HCT116 (cell line): ENCODE measurements around the gene LRRC15. TPM values are rescaled to one million over a fixed set of nuclear protein-coding genes. Genes with fewer than 3 reads are reported as not detected.

Source experiments
- ATAC-seq: fragments of 200-7000 bp; cut with Tn5 transposase; 2 replicates; pipeline ENCODE4 v1.9.1; 2020; ENCODE audit warnings: mild to moderate bottlenecking, moderate library complexity
- BruUV-seq: library from RNA; stranded (reverse); fragments of 400-500 nt; replicated peaks from 2 replicates; lab custom pipeline; 2021; lab: Mats Ljungman, UMichigan
- CTCF ChIA-PET: fragments of 300-600 bp; sonication (Branson Sonifier 250); formaldehyde crosslinking; loops from one replicate; lab custom pipeline; 2021; ENCODE audit warnings: antibody characterized with exemption; lab: Charles Lee
- POLR2A ChIA-PET: fragments of 300-600, 350-600 bp; sonication (Branson Sonifier 250); formaldehyde crosslinking; loops from one replicate; lab custom pipeline; 2021; ENCODE audit warnings: antibody characterized with exemption; lab: Charles Lee
- RAD21 ChIA-PET, 2 experiments: fragments of 300-600 bp; sonication (Branson Sonifier 250); formaldehyde crosslinking; loops; one replicate each; lab custom pipeline; 2023; ENCODE audit warnings: low total read pairs in 2 of 2; ENCODE audit not compliant: uncharacterized antibody in 2 of 2, unreplicated experiment in 2 of 2, low non-redundant PET in 1 of 2; lab: Charles Lee
- DNase-seq: peaks from one replicate; pipeline ENCODE4 v3.0.0-alpha.2; 2010; ENCODE audit warnings: low read depth, low spot score
- H2AFZ ChIP-seq: fragments of 200-600 bp; shearing (Covaris generic), sonication (generic); 2 replicates; pipeline ENCODE4 v1.6.1; 2017; ENCODE audit warnings: low read depth, mixed run types, mixed read lengths, antibody characterized with exemption, low read length; ENCODE audit not compliant: poor library complexity, severe bottlenecking
- H3K27ac ChIP-seq: 2 replicates; pipeline ENCODE4 v1.5.1; 2012; ENCODE audit warnings: low read depth, low read length
- H3K27me3 ChIP-seq: fragments of 200-600 bp; sonication (generic); 2 replicates; pipeline ENCODE4 v1.6.1; 2016; ENCODE audit warnings: mixed run types, low read length, mixed read lengths; ENCODE audit not compliant: insufficient read depth
- H3K36me3 ChIP-seq, 2 experiments: fragments of 200-500 bp in 1 of 2; fragments of 200-600 bp in 1 of 2; sonication (Bioruptor generic) in 1 of 2; sonication (generic) in 1 of 2; 2 replicates each; pipeline versions ENCODE4 v1.5.1 to v1.6.1; 2014 to 2016; ENCODE audit warnings: low read length in 2 of 2, inconsistent platforms in 1 of 2, mixed read lengths in 1 of 2, mixed run types in 1 of 2; ENCODE audit not compliant: insufficient read depth in 2 of 2, control insufficient read depth in 1 of 2
- H3K4me1 ChIP-seq, 2 experiments: fragments of 200-600 bp in 1 of 2; sonication (generic) in 1 of 2; 2 replicates each; pipeline versions ENCODE4 v1.5.1 to v1.6.1; 2012 to 2017; ENCODE audit warnings: low read length in 2 of 2, inconsistent platforms in 1 of 2, mild to moderate bottlenecking in 1 of 2, mixed read lengths in 1 of 2, mixed run types in 1 of 2, moderate library complexity in 1 of 2; ENCODE audit not compliant: insufficient read depth in 2 of 2, control insufficient read depth in 1 of 2
- H3K4me2 ChIP-seq: fragments of 200-600 bp; sonication (generic); 2 replicates; pipeline ENCODE4 v1.6.1; 2017; ENCODE audit warnings: mixed run types, low read length, mixed read lengths
- H3K4me3 ChIP-seq, 2 experiments: fragments of 200-600 bp in 1 of 2; sonication (generic) in 1 of 2; replicated peaks in 1 of 2; 2 replicates each; pipeline ENCODE4 v1.5.1; 2011 to 2016; ENCODE audit warnings: low read length in 2 of 2, control low read depth in 1 of 2, low read depth in 1 of 2, mild to moderate bottlenecking in 1 of 2, mixed read lengths in 1 of 2, mixed run types in 1 of 2
- H3K79me2 ChIP-seq: fragments of 200-600 bp; sonication (generic); 2 replicates; pipeline ENCODE4 v1.6.1; 2017; ENCODE audit warnings: mild to moderate bottlenecking, mixed run types, low read length, moderate library complexity, mixed read lengths; ENCODE audit not compliant: insufficient read depth
- H3K9ac ChIP-seq: fragments of 200-600 bp; sonication (generic); 2 replicates; pipeline ENCODE4 v1.6.1; 2016; ENCODE audit warnings: low read length, mixed read lengths
- H3K9me2 ChIP-seq: fragments of 200-600 bp; sonication (generic), shearing (Covaris generic); 2 replicates; pipeline ENCODE4 v1.6.1; 2017; ENCODE audit warnings: mixed run types, mild to moderate bottlenecking, moderate library complexity; ENCODE audit not compliant: insufficient read depth
- H3K9me3 ChIP-seq, 2 experiments: fragments of 200-500 bp in 1 of 2; fragments of 200-600 bp in 1 of 2; sonication (Bioruptor generic) in 1 of 2; sonication (generic) in 1 of 2; 2 replicates each; pipeline ENCODE4 v1.6.1; 2014 to 2017; ENCODE audit warnings: low read length in 2 of 2, mixed read lengths in 2 of 2, inconsistent platforms in 1 of 2, low read depth in 1 of 2, mild to moderate bottlenecking in 1 of 2, mixed run types in 1 of 2, moderate library complexity in 1 of 2; ENCODE audit not compliant: control insufficient read depth in 1 of 2, insufficient read depth in 1 of 2
- H4K20me1 ChIP-seq: fragments of 200-600 bp; sonication (generic), shearing (Covaris generic); 2 replicates; pipeline ENCODE4 v1.6.1; 2017; ENCODE audit warnings: mixed run types, mild to moderate bottlenecking, moderate library complexity; ENCODE audit not compliant: insufficient read depth
- ATF3 ChIP-seq: IDR thresholded peaks from 2 replicates; pipeline ENCODE4 v1.6.1; 2012
- CBX3 ChIP-seq: IDR thresholded peaks from 2 replicates; pipeline ENCODE4 v1.6.1; 2012; ENCODE audit warnings: low read depth
- CEBPB ChIP-seq: IDR thresholded peaks from 2 replicates; pipeline ENCODE4 v1.6.1; 2012; ENCODE audit warnings: low read depth
- CTCF ChIP-seq, 3 experiments: fragments of 200-600 bp in 1 of 3; sonication (generic) in 1 of 3; IDR thresholded peaks in 2 of 3; conservative IDR thresholded peaks in 1 of 3; 2 replicates each; pipeline ENCODE4 v1.5.1; 2012 to 2017; ENCODE audit warnings: low read depth in 2 of 3, low read length in 2 of 3, antibody characterized with exemption in 1 of 3, borderline replicate concordance in 1 of 3, control low read depth in 1 of 3, mild to moderate bottlenecking in 1 of 3, mixed read lengths in 1 of 3, mixed run types in 1 of 3, moderate library complexity in 1 of 3; ENCODE audit not compliant: insufficient read depth in 1 of 3
- ELF1 ChIP-seq: IDR thresholded peaks from 2 replicates; pipeline ENCODE4 v1.6.1; 2012; ENCODE audit warnings: low read depth, borderline replicate concordance
- FOSL1 ChIP-seq: IDR thresholded peaks from 2 replicates; pipeline ENCODE4 v1.6.1; 2012; ENCODE audit warnings: low read depth
- MAX ChIP-seq: IDR thresholded peaks from 2 replicates; pipeline ENCODE4 v1.6.1; 2012
- POLR2A ChIP-seq: IDR thresholded peaks from 2 replicates; pipeline ENCODE4 v1.7.0; 2011; ENCODE audit warnings: borderline replicate concordance; ENCODE audit not compliant: insufficient read depth, insufficient read length; ENCODE audit errors: extremely low read depth
- POLR2AphosphoS5 ChIP-seq: IDR thresholded peaks from 2 replicates; pipeline ENCODE4 v1.6.1; 2011; ENCODE audit warnings: mild to moderate bottlenecking, low read depth, low read length, moderate library complexity
- RAD21 ChIP-seq: IDR thresholded peaks from 2 replicates; pipeline ENCODE4 v1.6.1; 2012; ENCODE audit warnings: low read depth, mild to moderate bottlenecking
- REST ChIP-seq: IDR thresholded peaks from 2 replicates; pipeline ENCODE4 v1.6.1; 2012; ENCODE audit warnings: low read depth
- SP1 ChIP-seq: IDR thresholded peaks from 2 replicates; pipeline ENCODE4 v1.6.1; 2012; ENCODE audit warnings: low read depth
- TCF7L2 ChIP-seq: IDR thresholded peaks from 2 replicates; pipeline ENCODE4 v1.7.0; 2011; ENCODE audit warnings: borderline replicate concordance, inconsistent platforms; ENCODE audit not compliant: insufficient read depth, insufficient read length; ENCODE audit errors: extremely low read depth
- YY1 ChIP-seq: IDR thresholded peaks from 2 replicates; pipeline ENCODE4 v1.6.1; 2011; ENCODE audit warnings: low read length, low read depth, moderate library complexity, mild to moderate bottlenecking; ENCODE audit not compliant: insufficient replicate concordance; ENCODE audit errors: extremely low read depth
- ZFX ChIP-seq: fragments of 450-650 bp; IDR thresholded peaks from 2 replicates; pipeline ENCODE4 v1.6.1; 2017
- intact Hi-C: fragments of 100-400 bp; cut with micrococcal nuclease; formaldehyde crosslinking; loops from 2 replicates; pipeline ENCODE4 v1.10.0; 2022
- total RNA-seq: library from RNA; stranded (reverse); gene quantifications from one replicate; pipeline ENCODE4 v1.2.1, GENCODE V29; 2021; ENCODE audit not compliant: unreplicated experiment

LRRC15 gene
- total RNA-seq, 1 experiment from 2014 or later = not detected

GRCh38 chr3:194339840-194340239 lies 29.7 kb downstream of the LRRC15 start:
- BruUV-seq = no TSS peak
- Histone ChIP-seq H3K4me2 (no peak overlapping the region), H3K27me3 (no peaks in the 10 kb centered on the region), H3K9me3 (no peaks in the 10 kb centered on the region), H3K9ac (no peak overlapping the region), H3K9me2 (no peaks in the 10 kb centered on the region), H3K36me3 (no peaks in the 10 kb centered on the region), H3K4me1 (no peaks in the 10 kb centered on the region), H3K27ac (no peak overlapping the region), H4K20me1 (no peaks in the 10 kb centered on the region), H2AFZ (no peak overlapping the region), H3K79me2 (no peaks in the 10 kb centered on the region), H3K4me3 (no peak overlapping the region)
- DNase-seq (no peak), ATAC-seq (no peak)
- TF ChIP-seq CTCF (IDR thresholded peaks at IDR 0.05 in 2 of 3, conservative IDR thresholded peaks at IDR 0.05 in 1 of 3; ENCODE audit: borderline replicate concordance in 1 of 3, insufficient read depth in 1 of 3, low read depth in 2 of 3, low read length in 2 of 3) (no peak), POLR2AphosphoS5 (no peak), REST (no peak), SP1 (no peak), MAX (no peak), POLR2A (no peak), CBX3 (no peak), ATF3 (no peak), FOSL1 (no peak), RAD21 (no peak), ZFX (no peak), TCF7L2 (no peak), YY1 (no peak), CEBPB (no peak), ELF1 (no peak)
- POLR2A ChIA-PET = no interaction called here
- RAD21 ChIA-PET = no interaction called here
- intact Hi-C loops = loop anchor here (10.0 kb wide), 2 partner anchors 925 to 1175 kb away; no protein-coding TSS in a partner anchor
- CTCF ChIA-PET = interaction anchor here (2.2 kb wide), 1 partner anchor 11 kb away, joined by 9 read pairs; the partner anchor contains the start of gene CPN2
